ENCODE results near the gene CPEB1.
"Not testable (repeated sequence)": the region's sequence is repeated elsewhere in the genome, so short reads cannot be mapped to it uniquely, and the experiment has no call there.

GRCh38 chr15:82497978-82498377, 149.2 kb downstream of the CPEB1 start:
- TF ChIP-seq, protein P1, sequence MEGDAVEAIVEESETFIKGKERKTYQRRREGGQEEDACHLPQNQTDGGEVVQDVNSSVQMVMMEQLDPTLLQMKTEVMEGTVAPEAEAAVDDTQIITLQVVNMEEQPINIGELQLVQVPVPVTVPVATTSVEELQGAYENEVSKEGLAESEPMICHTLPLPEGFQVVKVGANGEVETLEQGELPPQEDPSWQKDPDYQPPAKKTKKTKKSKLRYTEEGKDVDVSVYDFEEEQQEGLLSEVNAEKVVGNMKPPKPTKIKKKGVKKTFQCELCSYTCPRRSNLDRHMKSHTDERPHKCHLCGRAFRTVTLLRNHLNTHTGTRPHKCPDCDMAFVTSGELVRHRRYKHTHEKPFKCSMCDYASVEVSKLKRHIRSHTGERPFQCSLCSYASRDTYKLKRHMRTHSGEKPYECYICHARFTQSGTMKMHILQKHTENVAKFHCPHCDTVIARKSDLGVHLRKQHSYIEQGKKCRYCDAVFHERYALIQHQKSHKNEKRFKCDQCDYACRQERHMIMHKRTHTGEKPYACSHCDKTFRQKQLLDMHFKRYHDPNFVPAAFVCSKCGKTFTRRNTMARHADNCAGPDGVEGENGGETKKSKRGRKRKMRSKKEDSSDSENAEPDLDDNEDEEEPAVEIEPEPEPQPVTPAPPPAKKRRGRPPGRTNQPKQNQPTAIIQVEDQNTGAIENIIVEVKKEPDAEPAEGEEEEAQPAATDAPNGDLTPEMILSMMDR (IDR thresholded peaks at IDR 0.05; ENCODE audit: low read depth, low read length), result not testable (repeated sequence)
- not testable (repeated sequence) for TF ChIP-seq MYC (IDR thresholded peaks at IDR 0.05; ENCODE audit: low read depth, low read length); POLR2A (IDR thresholded peaks at IDR 0.05; ENCODE audit: extremely low read depth, insufficient read length)

Measured in NB4 (cell line).